ENCODE measurements around the gene AGBL4.

Gene AGBL4

DNA sequence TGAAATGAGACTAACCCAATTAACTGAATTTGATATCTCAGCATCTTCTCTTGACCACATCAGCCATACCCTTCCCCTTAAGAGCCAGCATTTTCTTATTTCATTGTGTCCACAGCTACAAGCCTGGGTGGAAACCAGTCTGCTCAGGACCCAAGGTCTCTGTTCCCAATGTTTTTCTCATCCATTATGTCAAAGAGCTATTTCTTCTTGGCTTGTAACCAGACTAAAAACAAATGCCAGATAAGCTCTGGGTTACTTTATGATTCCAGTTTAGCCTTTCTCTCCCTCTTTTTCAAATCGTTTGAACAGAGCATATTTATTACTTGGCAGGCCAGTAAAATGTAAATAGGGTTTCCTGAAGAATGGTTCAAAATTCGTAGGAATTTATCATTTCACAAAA, 1442.5 kb downstream of the AGBL4 start:
- no peak for FAIRE-seq

DNA sequence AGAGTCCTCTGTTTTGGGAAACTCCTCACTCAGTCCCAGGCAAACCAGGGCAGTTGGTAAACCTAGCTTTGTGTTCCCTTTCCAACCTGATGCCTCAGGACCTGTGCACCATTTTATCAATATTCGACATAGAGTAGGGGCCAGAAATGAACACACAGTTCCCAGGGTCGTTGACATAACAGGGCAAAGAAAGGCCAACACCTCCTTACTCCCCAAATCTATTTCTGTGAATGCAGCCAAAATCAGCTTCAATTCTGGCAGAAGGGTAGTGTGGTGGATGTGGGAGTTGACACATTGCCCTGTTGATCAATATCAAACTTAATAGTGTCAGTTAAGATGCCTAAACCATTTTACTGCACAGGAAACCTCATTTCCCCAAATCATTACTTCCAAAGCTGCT, 1447.2 kb downstream of the AGBL4 start:
- TF ChIP-seq TAF1 (IDR thresholded peaks at IDR 0.05; ENCODE audit: low read depth, low read length) = no peak
- TF ChIP-seq POLR2AphosphoS5 (IDR thresholded peaks at IDR 0.05; ENCODE audit: low read depth, low read length) = no peak
- TF ChIP-seq SPI1 (IDR thresholded peaks at IDR 0.05; ENCODE audit: low read depth, low read length) = no peak
- no peak for TF ChIP-seq PAX5 (IDR thresholded peaks at IDR 0.05; ENCODE audit: insufficient read depth, low read length, severe bottlenecking)
- no peak for TF ChIP-seq POU2F2 (IDR thresholded peaks at IDR 0.05; ENCODE audit: low read depth, low read length)
- no peak for TF ChIP-seq POLR2A (IDR thresholded peaks at IDR 0.05; ENCODE audit: low read depth, low read length)
- FAIRE-seq (no peak), DNase-seq (ENCODE audit: insufficient read length, low spot score) (no peak)

More for the DNA sequence above, 1442.5 kb downstream of the AGBL4 start:
- DNase-seq (ENCODE audit: insufficient read length, low spot score) = no peak
- TF ChIP-seq PAX5 (IDR thresholded peaks at IDR 0.05; ENCODE audit: insufficient read depth, low read length, severe bottlenecking) (no peak), POU2F2 (IDR thresholded peaks at IDR 0.05; ENCODE audit: low read depth, low read length) (no peak), SPI1 (IDR thresholded peaks at IDR 0.05; ENCODE audit: low read depth, low read length) (no peak), POLR2AphosphoS5 (IDR thresholded peaks at IDR 0.05; ENCODE audit: low read depth, low read length) (no peak), POLR2A (IDR thresholded peaks at IDR 0.05; ENCODE audit: low read depth, low read length) (no peak), TAF1 (IDR thresholded peaks at IDR 0.05; ENCODE audit: low read depth, low read length) (no peak)

DNA sequence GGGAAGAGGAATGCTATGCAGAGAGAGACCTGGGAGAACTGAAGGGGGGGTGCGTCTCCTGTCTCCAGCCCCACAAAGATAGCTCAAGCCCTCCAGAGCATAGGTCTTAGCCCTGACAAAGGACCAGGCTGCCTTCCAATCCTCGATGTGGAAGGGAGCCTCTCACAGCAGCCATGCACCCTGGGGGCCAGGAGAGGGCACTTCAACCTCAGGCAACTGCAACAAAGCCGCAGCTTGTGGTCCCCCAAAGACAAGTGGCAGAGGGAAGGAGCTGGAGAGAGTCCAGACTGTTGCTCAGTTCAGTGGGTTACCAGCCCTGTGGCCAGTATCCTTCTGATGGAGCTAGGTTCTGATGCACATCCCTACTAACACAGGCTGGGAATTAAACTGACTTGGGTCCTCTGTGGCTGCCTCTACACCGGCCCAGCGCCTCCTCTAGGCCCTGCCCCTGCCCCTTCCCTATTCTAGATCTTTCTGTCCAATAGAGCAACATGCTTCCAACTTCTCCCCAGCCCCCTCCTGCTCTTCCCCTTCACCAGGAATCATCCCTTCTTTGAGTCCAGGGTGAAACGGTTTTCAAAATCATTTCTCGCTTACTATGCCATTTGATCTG, 1451.0 kb downstream of the AGBL4 start:
- FAIRE-seq = no peak
- peak; percentile 21 for DNase-seq (ENCODE audit: insufficient read length, low spot score)
- TF ChIP-seq POLR2A (IDR thresholded peaks at IDR 0.05; ENCODE audit: low read depth, low read length) (no peak), TAF1 (IDR thresholded peaks at IDR 0.05; ENCODE audit: low read depth, low read length) (no peak), POLR2AphosphoS5 (IDR thresholded peaks at IDR 0.05; ENCODE audit: low read depth, low read length) (no peak), POU2F2 (IDR thresholded peaks at IDR 0.05; ENCODE audit: low read depth, low read length) (no peak), SPI1 (IDR thresholded peaks at IDR 0.05; ENCODE audit: low read depth, low read length) (no peak), PAX5 (IDR thresholded peaks at IDR 0.05; ENCODE audit: insufficient read depth, low read length, severe bottlenecking) (no peak)

DNA sequence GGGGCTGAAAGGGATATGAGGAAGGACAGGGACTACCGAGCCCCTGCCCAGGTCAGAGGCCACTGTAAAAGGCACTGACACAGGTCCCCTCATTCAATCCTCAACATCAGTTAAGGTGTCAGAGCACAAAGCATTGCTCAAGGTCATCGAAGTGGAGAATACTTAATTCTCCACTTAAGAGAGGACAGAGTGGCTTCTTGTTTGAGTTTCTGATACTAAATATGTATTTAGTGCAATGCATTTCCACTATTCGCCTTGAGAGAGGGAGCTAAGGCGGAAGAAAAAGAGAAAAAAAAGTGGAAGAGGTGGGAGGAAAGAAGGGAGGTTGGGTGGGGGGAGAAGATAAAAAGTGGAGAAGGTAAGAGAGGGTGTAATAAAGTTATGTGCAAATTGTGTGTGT, 1451.6 kb downstream of the AGBL4 start:
- DNase-seq (ENCODE audit: insufficient read length, low spot score) (no peak), FAIRE-seq (no peak)
- TF ChIP-seq POLR2AphosphoS5 (IDR thresholded peaks at IDR 0.05; ENCODE audit: low read depth, low read length) (no peak), TAF1 (IDR thresholded peaks at IDR 0.05; ENCODE audit: low read depth, low read length) (no peak), SPI1 (IDR thresholded peaks at IDR 0.05; ENCODE audit: low read depth, low read length) (no peak), POU2F2 (IDR thresholded peaks at IDR 0.05; ENCODE audit: low read depth, low read length) (no peak), PAX5 (IDR thresholded peaks at IDR 0.05; ENCODE audit: insufficient read depth, low read length, severe bottlenecking) (no peak), POLR2A (IDR thresholded peaks at IDR 0.05; ENCODE audit: low read depth, low read length) (no peak)

DNA sequence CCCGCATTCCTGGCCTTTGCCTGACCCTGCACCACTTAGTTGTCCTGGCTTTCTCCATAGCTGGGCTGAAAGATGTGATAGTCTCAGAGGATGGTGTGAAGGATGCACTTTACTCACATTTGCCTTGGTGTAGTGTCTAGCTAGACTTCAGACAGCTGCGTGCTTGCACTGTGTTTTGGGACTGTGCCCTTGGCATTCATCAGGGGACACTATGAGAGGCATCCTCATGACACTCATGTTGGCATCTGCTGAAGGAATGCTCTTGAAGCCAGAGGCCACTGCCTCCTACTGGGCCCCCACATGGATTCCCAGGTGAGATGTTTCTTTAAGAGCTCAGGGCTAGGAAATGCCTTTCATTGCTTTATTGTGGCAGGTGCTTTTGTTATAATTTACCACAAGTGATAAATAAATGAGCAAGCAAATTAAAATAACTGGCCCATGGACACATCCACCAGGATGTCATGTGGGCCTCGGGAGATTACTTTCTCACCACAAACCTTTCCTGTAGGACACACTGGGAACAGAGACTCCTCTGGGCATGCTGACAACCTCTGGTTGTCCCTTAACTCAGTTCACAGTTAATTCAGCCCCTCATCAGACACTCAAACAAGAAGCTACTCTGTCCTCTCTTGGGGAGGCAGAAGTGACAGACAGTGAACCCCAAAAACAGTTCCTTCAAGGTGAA, 1452.3 kb downstream of the AGBL4 start:
- TF ChIP-seq POLR2A (IDR thresholded peaks at IDR 0.05; ENCODE audit: low read depth, low read length) (no peak), TAF1 (IDR thresholded peaks at IDR 0.05; ENCODE audit: low read depth, low read length) (no peak), POU2F2 (IDR thresholded peaks at IDR 0.05; ENCODE audit: low read depth, low read length) (no peak), POLR2AphosphoS5 (IDR thresholded peaks at IDR 0.05; ENCODE audit: low read depth, low read length) (no peak), PAX5 (IDR thresholded peaks at IDR 0.05; ENCODE audit: insufficient read depth, low read length, severe bottlenecking) (no peak), SPI1 (IDR thresholded peaks at IDR 0.05; ENCODE audit: low read depth, low read length) (no peak)
- no peak for DNase-seq (ENCODE audit: insufficient read length, low spot score)
- no peak for FAIRE-seq

DNA sequence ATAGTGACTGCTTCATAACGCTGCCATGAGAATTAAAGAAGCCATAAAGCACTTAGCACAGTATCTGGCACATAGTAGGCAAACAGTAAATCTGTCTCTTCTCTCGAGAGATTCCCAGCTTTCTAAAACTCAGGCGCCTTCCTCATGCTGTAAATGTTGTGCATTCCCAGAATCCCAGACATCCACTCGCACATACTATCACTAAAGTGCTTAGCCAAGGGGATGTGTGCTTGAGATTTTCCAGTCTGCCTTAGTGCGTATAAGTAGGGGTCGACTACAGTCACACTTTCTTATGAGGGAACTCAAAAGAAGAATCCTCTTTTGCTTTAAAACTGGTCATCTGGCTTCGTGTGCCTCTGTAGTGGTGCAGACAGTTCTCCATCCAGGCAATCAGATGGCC, 1453.2 kb downstream of the AGBL4 start:
- DNase-seq (ENCODE audit: insufficient read length, low spot score) (no peak), FAIRE-seq (no peak)
- TF ChIP-seq POLR2AphosphoS5 (IDR thresholded peaks at IDR 0.05; ENCODE audit: low read depth, low read length) = no peak
- no peak for TF ChIP-seq POLR2A (IDR thresholded peaks at IDR 0.05; ENCODE audit: low read depth, low read length)
- no peak for TF ChIP-seq POU2F2 (IDR thresholded peaks at IDR 0.05; ENCODE audit: low read depth, low read length)
- no peak for TF ChIP-seq TAF1 (IDR thresholded peaks at IDR 0.05; ENCODE audit: low read depth, low read length)
- TF ChIP-seq PAX5 (IDR thresholded peaks at IDR 0.05; ENCODE audit: insufficient read depth, low read length, severe bottlenecking) = no peak
- no peak for TF ChIP-seq SPI1 (IDR thresholded peaks at IDR 0.05; ENCODE audit: low read depth, low read length)

DNA sequence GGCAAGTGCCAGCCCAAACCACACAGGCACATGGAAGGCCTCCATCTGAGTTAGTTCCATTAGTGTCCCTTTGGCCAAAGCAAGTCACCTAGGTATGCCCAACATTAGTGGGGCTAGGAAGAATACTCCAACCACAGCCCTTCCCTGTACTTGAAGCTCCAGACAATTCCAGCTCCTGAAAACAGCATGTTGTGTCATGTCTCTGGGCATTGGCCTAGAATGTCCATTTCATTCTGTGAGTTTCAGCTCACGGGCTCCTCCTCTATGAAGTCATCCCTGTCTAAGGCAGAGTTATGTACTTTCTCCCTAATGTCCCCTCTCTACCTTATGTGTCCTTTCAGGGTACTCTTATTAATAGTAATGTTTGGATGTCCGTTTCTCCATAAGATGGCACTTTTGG, 1455.3 kb downstream of the AGBL4 start:
- DNase-seq (ENCODE audit: insufficient read length, low spot score) (no peak), FAIRE-seq (no peak)
- TF ChIP-seq POLR2AphosphoS5 (IDR thresholded peaks at IDR 0.05; ENCODE audit: low read depth, low read length) (no peak), PAX5 (IDR thresholded peaks at IDR 0.05; ENCODE audit: insufficient read depth, low read length, severe bottlenecking) (no peak), POLR2A (IDR thresholded peaks at IDR 0.05; ENCODE audit: low read depth, low read length) (no peak), POU2F2 (IDR thresholded peaks at IDR 0.05; ENCODE audit: low read depth, low read length) (no peak), SPI1 (IDR thresholded peaks at IDR 0.05; ENCODE audit: low read depth, low read length) (no peak), TAF1 (IDR thresholded peaks at IDR 0.05; ENCODE audit: low read depth, low read length) (no peak)

DNA sequence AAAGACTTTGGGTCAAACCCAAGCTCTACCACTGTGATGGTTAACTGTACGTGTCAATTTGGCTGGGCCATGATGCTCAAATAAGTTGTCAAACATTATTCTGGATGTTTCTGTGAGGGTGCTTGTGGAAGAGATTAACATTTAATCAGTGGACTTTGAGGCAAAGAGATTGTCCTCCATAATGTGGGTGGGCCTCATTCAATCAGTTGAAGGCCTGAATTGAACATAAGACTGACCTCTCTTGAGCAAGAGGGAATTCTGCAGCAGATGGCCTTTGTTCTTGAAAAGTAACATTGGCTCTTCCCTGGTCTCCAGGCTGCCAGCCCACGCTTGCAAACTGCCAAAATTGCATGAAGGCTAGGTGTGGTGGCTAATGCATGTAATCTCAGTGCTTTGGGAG, 1457.3 kb downstream of the AGBL4 start:
- DNase-seq (ENCODE audit: insufficient read length, low spot score) = no peak
- no peak for FAIRE-seq
- no peak for TF ChIP-seq SPI1 (IDR thresholded peaks at IDR 0.05; ENCODE audit: low read depth, low read length)
- no peak for TF ChIP-seq POU2F2 (IDR thresholded peaks at IDR 0.05; ENCODE audit: low read depth, low read length)
- TF ChIP-seq PAX5 (IDR thresholded peaks at IDR 0.05; ENCODE audit: insufficient read depth, low read length, severe bottlenecking) = no peak
- TF ChIP-seq POLR2A (IDR thresholded peaks at IDR 0.05; ENCODE audit: low read depth, low read length) = no peak
- no peak for TF ChIP-seq POLR2AphosphoS5 (IDR thresholded peaks at IDR 0.05; ENCODE audit: low read depth, low read length)
- TF ChIP-seq TAF1 (IDR thresholded peaks at IDR 0.05; ENCODE audit: low read depth, low read length) = no peak

DNA sequence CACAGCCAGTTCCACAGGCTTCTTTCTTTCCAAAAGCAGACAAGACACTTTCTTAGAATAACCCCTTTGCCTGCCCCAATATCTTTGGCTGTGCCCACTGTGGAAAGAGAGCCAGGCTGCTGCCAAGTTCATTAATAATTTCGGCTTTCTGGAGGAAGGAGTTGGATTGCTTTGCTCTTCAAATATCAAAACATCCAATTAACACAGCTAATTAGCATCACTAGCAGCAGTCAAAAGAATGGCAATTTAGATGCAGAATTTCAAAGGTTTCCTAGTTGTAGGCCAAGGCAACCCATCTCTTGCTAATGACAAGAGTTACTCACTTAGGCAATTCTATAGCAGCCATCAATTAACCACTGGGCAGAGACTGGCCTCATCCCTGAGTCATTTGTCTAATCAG, 1460.7 kb downstream of the AGBL4 start:
- FAIRE-seq (no peak), DNase-seq (ENCODE audit: insufficient read length, low spot score) (no peak)
- TF ChIP-seq POLR2A (IDR thresholded peaks at IDR 0.05; ENCODE audit: low read depth, low read length) (no peak), SPI1 (IDR thresholded peaks at IDR 0.05; ENCODE audit: low read depth, low read length) (no peak), POLR2AphosphoS5 (IDR thresholded peaks at IDR 0.05; ENCODE audit: low read depth, low read length) (no peak), POU2F2 (IDR thresholded peaks at IDR 0.05; ENCODE audit: low read depth, low read length) (no peak), PAX5 (IDR thresholded peaks at IDR 0.05; ENCODE audit: insufficient read depth, low read length, severe bottlenecking) (no peak), TAF1 (IDR thresholded peaks at IDR 0.05; ENCODE audit: low read depth, low read length) (no peak)
